GM12875 (cell line): ENCODE data around the gene PODXL2.

ENCODE experiments used
- H3K4me3 ChIP-seq: one replicate; pipeline ENCODE4 v1.5.1; 2011; ENCODE audit warnings: low read depth, low read length, control low read depth
- CTCF ChIP-seq: IDR thresholded peaks from 2 replicates; pipeline ENCODE4 v1.5.1; 2011; ENCODE audit warnings: low read depth, mild to moderate bottlenecking, control low read depth, inconsistent platforms, low read length, moderate library complexity, borderline replicate concordance; ENCODE audit not compliant: insufficient read depth

PODXL2 gene

GRCh38 chr3:127694467-127695215, 65.7 kb downstream of the PODXL2 start:
- peak; percentile 43; the same call in 1 of the 2 replicates for TF ChIP-seq CTCF
- no peak overlapping the region for H3K4me3 ChIP-seq

GRCh38 chr3:127697551-127698240, 68.7 kb downstream of the PODXL2 start:
- no peak overlapping the region for H3K4me3 ChIP-seq
- TF ChIP-seq CTCF, result no peak

- TF ChIP-seq CTCF, result no peak
- H3K4me3 ChIP-seq, result no peak overlapping the region
Measured at GRCh38 chr3:127698286-127698685, 69.3 kb downstream of the PODXL2 start.

GRCh38 chr3:127698691-127699415, 69.9 kb downstream of the PODXL2 start:
- no peak overlapping the region for H3K4me3 ChIP-seq
- TF ChIP-seq CTCF, result no peak

GRCh38 chr3:127699416-127700300, 70.7 kb downstream of the PODXL2 start:
- no peak for TF ChIP-seq CTCF

GRCh38 chr3:127700406-127700805, 71.4 kb downstream of the PODXL2 start:
- no peak overlapping the region for H3K4me3 ChIP-seq
- TF ChIP-seq CTCF, result no peak

More at GRCh38 chr3:127699416-127700300, 70.7 kb downstream of the PODXL2 start:
- H3K4me3 ChIP-seq, result no peak overlapping the region
